Measurements from ENCODE around the gene RBP5. TPM values are rescaled to one million over a fixed set of nuclear protein-coding genes. Genes with fewer than 3 reads are reported as not detected.

The RBP5 gene
- total and polyA plus RNA-seq, 2 donors (not counting 1 experiment from before 2014, with no cell fraction given) = 1.1 TPM; not detected in 1

GRCh38 chr12:7089196-7089871 lies 39.4 kb downstream of the RBP5 start:
- no peaks in the 10 kb centered on the region for H3K9me3 ChIP-seq (ENCODE audit: control extremely low read depth in 1 of 3, control insufficient read depth in 2 of 3, insufficient read depth in 1 of 3, low read length in 2 of 3)
- Mint-ChIP-seq H3K4me3 (no peak overlapping the region), H3K27ac (no peak overlapping the region), H3K4me1 (peaks cover 9% of the 10 kb centered on the region), H3K27me3 (peaks cover 4% of the 10 kb centered on the region), H3K9me3 (ENCODE audit: insufficient read depth) (no peaks in the 10 kb centered on the region)
- TF ChIP-seq CTCF (IDR thresholded peaks at IDR 0.05) (no peak), EZH2 (IDR thresholded peaks at IDR 0.05; ENCODE audit: borderline replicate concordance, insufficient read depth, low read depth, low read length, poor library complexity, severe bottlenecking) (no peak)
- DNase-seq (no peak), ATAC-seq (ENCODE audit: low read depth) (no peak)
- H3K4me1 ChIP-seq (ENCODE audit: control insufficient read depth in 2 of 2, insufficient read depth in 2 of 2, low read length in 2 of 2) = peaks cover 0 to 12% of the 10 kb centered on the region in 2 donors
- no peaks in the 10 kb centered on the region for H3K36me3 ChIP-seq (replicated peaks in 1 of 2; ENCODE audit: control extremely low read depth in 1 of 2, control insufficient read depth in 1 of 2, extremely low read depth in 1 of 2, insufficient read depth in 2 of 2, low read length in 1 of 2)
- H2AFZ ChIP-seq (ENCODE audit: insufficient read depth, low read depth, low read length, poor library complexity, severe bottlenecking) = no peak overlapping the region
- no peaks in the 10 kb centered on the region for H4K20me1 ChIP-seq (ENCODE audit: control insufficient read depth, insufficient read depth, low read length, poor library complexity, severe bottlenecking)
- peaks cover 0 to 3% (median 0%) of the 10 kb centered on the region in 4 experiments for H3K27me3 ChIP-seq (replicated peaks in 1 of 4; ENCODE audit: control extremely low read depth in 1 of 4, control insufficient read depth in 3 of 4, insufficient read depth in 4 of 4, low read length in 3 of 4)
- intact Hi-C loops (cut with micrococcal nuclease) = no loop called here
- 97% methylated on average over 11 of the region's 11 CpGs for WGBS (ENCODE audit: insufficient coverage)
- no peak overlapping the region for H3K4me3 ChIP-seq (ENCODE audit: control extremely low read depth in 1 of 5, extremely low read depth in 1 of 5, insufficient read depth in 1 of 5, low read depth in 2 of 5, low read length in 4 of 5)
- CTCF ChIA-PET = interaction anchor here (1.0 to 2.7 kb wide), 4 partner anchors 19 to 164 kb away, joined by 3 to 12 read pairs (median 4); no protein-coding TSS in a partner anchor
- no peaks in the 10 kb centered on the region for H3K79me2 ChIP-seq (ENCODE audit: control insufficient read depth, insufficient read depth, low read length)
- no peak overlapping the region for H3K9ac ChIP-seq (ENCODE audit: low read length)
- H3K27ac ChIP-seq (ENCODE audit: low read length in 2 of 2) = no peak overlapping the region
- no peak overlapping the region for H3K4me2 ChIP-seq (replicated peaks; ENCODE audit: low read depth, low read length, poor library complexity, severe bottlenecking)
- POLR2A ChIA-PET = no interaction called here

DNA sequence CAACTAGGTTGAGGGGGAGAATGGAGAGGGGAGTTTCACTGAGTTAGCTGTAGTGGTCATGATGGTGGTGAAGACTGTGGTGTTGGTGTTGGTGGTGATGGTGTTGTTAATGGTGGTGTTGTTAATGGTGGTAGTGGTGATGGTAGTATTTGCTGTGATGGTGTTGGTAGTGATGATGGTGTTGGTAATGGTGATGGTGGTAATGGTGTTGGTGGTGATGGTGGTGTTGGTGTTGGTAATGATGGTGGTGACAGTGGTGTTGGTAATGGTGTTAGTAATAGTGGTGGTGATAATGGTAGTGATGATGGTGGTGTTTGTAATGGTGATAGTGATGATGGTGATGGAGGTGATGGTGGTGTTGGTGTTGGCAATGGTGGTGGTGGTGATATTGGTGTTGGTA lies 45.6 kb downstream of the RBP5 start:
- peaks cover 3% of the 10 kb centered on the region for H3K27me3 Mint-ChIP-seq
- POLR2A ChIA-PET = no interaction called here
- CTCF ChIA-PET = no interaction called here

More for the DNA sequence above, 45.6 kb downstream of the RBP5 start:
- no peaks in the 10 kb centered on the region for H4K20me1 ChIP-seq (ENCODE audit: control insufficient read depth, insufficient read depth, low read length, poor library complexity, severe bottlenecking)
- H2AFZ ChIP-seq (ENCODE audit: insufficient read depth, low read depth, low read length, poor library complexity, severe bottlenecking) = no peak overlapping the region
- no peaks in the 10 kb centered on the region for H3K36me3 ChIP-seq (replicated peaks in 1 of 2; ENCODE audit: control extremely low read depth in 1 of 2, control insufficient read depth in 1 of 2, extremely low read depth in 1 of 2, insufficient read depth in 2 of 2, low read length in 1 of 2)
- no peak for TF ChIP-seq CTCF (IDR thresholded peaks at IDR 0.05)
- no peak for TF ChIP-seq EZH2 (IDR thresholded peaks at IDR 0.05; ENCODE audit: borderline replicate concordance, insufficient read depth, low read depth, low read length, poor library complexity, severe bottlenecking)
- intact Hi-C loops (cut with micrococcal nuclease) = no loop called here
- no peaks in the 10 kb centered on the region for H3K9me3 ChIP-seq (ENCODE audit: control extremely low read depth in 1 of 3, control insufficient read depth in 2 of 3, insufficient read depth in 1 of 3, low read length in 2 of 3)
- Mint-ChIP-seq H3K9me3 (ENCODE audit: insufficient read depth) (peaks cover 3% of the 10 kb centered on the region), H3K27ac (no peak overlapping the region), H3K4me1 (no peaks in the 10 kb centered on the region), H3K4me3 (no peak overlapping the region)
- H3K9ac ChIP-seq (ENCODE audit: low read length) = no peak overlapping the region
- no peaks in the 10 kb centered on the region for H3K79me2 ChIP-seq (ENCODE audit: control insufficient read depth, insufficient read depth, low read length)
- no peak overlapping the region for H3K4me2 ChIP-seq (replicated peaks; ENCODE audit: low read depth, low read length, poor library complexity, severe bottlenecking)
- no peaks in the 10 kb centered on the region for H3K27me3 ChIP-seq (replicated peaks in 1 of 4; ENCODE audit: control extremely low read depth in 1 of 4, control insufficient read depth in 3 of 4, insufficient read depth in 4 of 4, low read length in 3 of 4)
- ATAC-seq (ENCODE audit: low read depth) (no peak), DNase-seq (no peak)
- H3K27ac ChIP-seq (ENCODE audit: low read length in 2 of 2) = no peak overlapping the region
- no peak overlapping the region for H3K4me3 ChIP-seq (ENCODE audit: control extremely low read depth in 1 of 5, extremely low read depth in 1 of 5, insufficient read depth in 1 of 5, low read depth in 2 of 5, low read length in 4 of 5)
- H3K4me1 ChIP-seq (ENCODE audit: control insufficient read depth in 2 of 2, insufficient read depth in 2 of 2, low read length in 2 of 2) = no peaks in the 10 kb centered on the region
